Activated T-helper 17 cell treated with anti-CD3 and anti-CD28 coated beads, Interleukin-2, amount 50 U/mL, for 72 hours (primary cell): ENCODE results near the gene PLD1. TPM values are rescaled to one million over a fixed set of nuclear protein-coding genes. Genes with fewer than 3 reads are reported as not detected.
"Not testable (repeated sequence)": the region's sequence is repeated elsewhere in the genome, so short reads cannot be mapped to it uniquely, and the experiment has no call there.

Source experiments
- ATAC-seq: fragments of 150-1000 bp; cut with Tn5 transposase; replicated peaks from 2 replicates; pipeline ENCODE4 v1.10.0; 2021; ENCODE audit warnings: mild to moderate bottlenecking, moderate library complexity
- H3K27ac Mint-ChIP-seq: one replicate; pipeline ENCODE4 v1.8.0; 2022; ENCODE audit warnings: mixed read lengths
- H3K27me3 Mint-ChIP-seq: one replicate; pipeline ENCODE4 v1.8.0; 2022; ENCODE audit warnings: mixed read lengths
- H3K36me3 Mint-ChIP-seq: one replicate; pipeline ENCODE4 v1.8.0; 2022; ENCODE audit warnings: low read depth, mild to moderate bottlenecking, mixed read lengths
- H3K4me1 Mint-ChIP-seq: one replicate; pipeline ENCODE4 v1.8.0; 2022; ENCODE audit warnings: mixed read lengths
- H3K4me3 Mint-ChIP-seq: one replicate; pipeline ENCODE4 v1.8.0; 2022; ENCODE audit warnings: mild to moderate bottlenecking, mixed read lengths
- H3K9me3 Mint-ChIP-seq: one replicate; pipeline ENCODE4 v1.8.0; 2022; ENCODE audit warnings: mixed read lengths
- total RNA-seq, 2 donors: library from RNA; stranded (reverse); gene quantifications; one replicate each; pipeline ENCODE4 v1.2.3, GENCODE V29; 2022

PLD1 gene
- total RNA-seq, 2 donors from 2014 or later, result 2.5 to 10.6 TPM

- no peaks in the 10 kb centered on the region for H3K36me3 Mint-ChIP-seq
- H3K9me3 Mint-ChIP-seq, result no peaks in the 10 kb centered on the region
- H3K27ac Mint-ChIP-seq, result no peak overlapping the region
- no peak for ATAC-seq
- H3K4me1 Mint-ChIP-seq, result no peaks in the 10 kb centered on the region
- peaks cover 3% of the 10 kb centered on the region for H3K27me3 Mint-ChIP-seq
- no peak overlapping the region for H3K4me3 Mint-ChIP-seq
These were observed 62.0 kb downstream of the PLD1 start for GRCh38 chr3:171748064-171748924.

DNA sequence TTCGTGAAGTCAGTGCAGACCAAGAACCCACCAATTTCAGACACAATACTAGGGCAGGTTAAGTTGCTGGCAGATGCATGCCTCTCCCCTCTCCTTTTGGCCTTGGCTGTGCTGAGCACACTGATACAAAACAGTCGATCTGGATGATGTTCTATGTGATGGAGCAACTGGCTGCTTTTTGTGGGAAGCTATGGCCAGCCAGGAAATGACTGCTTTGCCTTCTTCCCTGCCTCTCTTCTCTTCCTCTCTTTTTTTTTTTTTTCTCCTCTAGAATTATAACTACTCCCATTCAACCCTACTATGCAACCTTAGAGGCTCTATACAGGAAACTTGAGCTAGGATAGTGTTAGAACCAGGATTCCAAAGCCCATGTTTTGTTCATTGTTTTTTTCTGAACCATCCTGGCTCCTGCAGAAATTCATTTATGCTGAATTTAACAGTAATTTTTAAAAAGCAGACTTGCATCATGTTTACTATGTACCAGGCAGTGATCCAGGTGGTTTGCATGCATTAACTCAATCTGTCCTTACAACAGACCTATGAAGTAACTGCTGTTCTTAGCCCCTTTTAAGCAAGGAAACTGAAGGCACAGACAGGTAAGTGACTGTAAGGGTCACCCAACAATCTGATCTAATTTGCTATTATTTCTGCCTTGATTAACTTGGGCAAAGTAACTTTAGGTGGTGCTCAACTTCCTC is 62.9 kb downstream of the PLD1 start:
- H3K4me3 Mint-ChIP-seq, result no peak overlapping the region
- ATAC-seq, result no peak
- no peak overlapping the region for H3K27ac Mint-ChIP-seq
- H3K9me3 Mint-ChIP-seq, result no peaks in the 10 kb centered on the region
- peaks cover 3% of the 10 kb centered on the region for H3K27me3 Mint-ChIP-seq
- no peaks in the 10 kb centered on the region for H3K36me3 Mint-ChIP-seq
- H3K4me1 Mint-ChIP-seq, result no peaks in the 10 kb centered on the region

GRCh38 chr3:171746320-171747222 is 63.7 kb downstream of the PLD1 start:
- not testable (repeated sequence) for H3K9me3 Mint-ChIP-seq, H3K27ac Mint-ChIP-seq, H3K4me3 Mint-ChIP-seq, H3K36me3 Mint-ChIP-seq, H3K27me3 Mint-ChIP-seq, H3K4me1 Mint-ChIP-seq, ATAC-seq

GRCh38 chr3:171745577-171746319 is 64.5 kb downstream of the PLD1 start:
- no peak for ATAC-seq
- Mint-ChIP-seq H3K9me3 (no peaks in the 10 kb centered on the region), H3K27me3 (peaks cover 3% of the 10 kb centered on the region), H3K27ac (no peak overlapping the region), H3K36me3 (no peaks in the 10 kb centered on the region), H3K4me3 (no peak overlapping the region), H3K4me1 (no peaks in the 10 kb centered on the region)

DNA sequence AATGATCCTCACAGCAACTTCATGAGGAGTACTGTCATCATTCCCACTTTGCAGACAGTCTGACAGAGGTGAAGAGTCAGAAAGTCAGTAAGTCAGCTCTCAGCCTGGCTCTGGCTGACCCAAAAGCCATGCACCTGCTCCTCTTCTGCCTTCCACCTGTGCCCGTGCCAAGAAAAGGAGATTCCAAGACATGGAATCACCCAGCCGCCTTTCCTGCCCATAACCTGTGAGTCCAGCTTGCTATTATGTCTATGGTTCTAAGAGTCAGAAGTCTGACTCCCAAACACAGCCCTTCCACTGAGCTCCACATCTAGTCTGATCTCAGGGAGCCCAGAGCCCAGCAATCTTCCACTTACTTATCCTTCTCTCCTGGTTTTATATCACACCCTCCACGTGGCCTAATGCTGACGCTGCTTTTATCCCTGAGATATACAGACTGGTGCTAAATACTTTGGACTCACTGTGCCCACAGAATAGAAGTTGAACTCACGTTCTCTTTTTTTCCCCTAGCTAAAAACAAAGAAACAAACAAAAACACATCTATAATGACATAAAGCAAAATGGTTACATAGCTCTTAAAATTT is 66.0 kb downstream of the PLD1 start:
- Mint-ChIP-seq H3K9me3 (no peaks in the 10 kb centered on the region), H3K4me1 (no peaks in the 10 kb centered on the region), H3K27me3 (peaks cover 3% of the 10 kb centered on the region), H3K27ac (no peak overlapping the region), H3K36me3 (no peaks in the 10 kb centered on the region), H3K4me3 (no peak overlapping the region)
- no peak for ATAC-seq

- H3K27ac Mint-ChIP-seq, result no peak overlapping the region
- H3K27me3 Mint-ChIP-seq, result peaks cover 3% of the 10 kb centered on the region
- H3K36me3 Mint-ChIP-seq, result no peaks in the 10 kb centered on the region
- no peaks in the 10 kb centered on the region for H3K4me1 Mint-ChIP-seq
- peak; percentile 11 for ATAC-seq
- H3K9me3 Mint-ChIP-seq, result no peaks in the 10 kb centered on the region
- no peak overlapping the region for H3K4me3 Mint-ChIP-seq
These were observed 66.7 kb downstream of the PLD1 start for GRCh38 chr3:171743327-171744157.

DNA sequence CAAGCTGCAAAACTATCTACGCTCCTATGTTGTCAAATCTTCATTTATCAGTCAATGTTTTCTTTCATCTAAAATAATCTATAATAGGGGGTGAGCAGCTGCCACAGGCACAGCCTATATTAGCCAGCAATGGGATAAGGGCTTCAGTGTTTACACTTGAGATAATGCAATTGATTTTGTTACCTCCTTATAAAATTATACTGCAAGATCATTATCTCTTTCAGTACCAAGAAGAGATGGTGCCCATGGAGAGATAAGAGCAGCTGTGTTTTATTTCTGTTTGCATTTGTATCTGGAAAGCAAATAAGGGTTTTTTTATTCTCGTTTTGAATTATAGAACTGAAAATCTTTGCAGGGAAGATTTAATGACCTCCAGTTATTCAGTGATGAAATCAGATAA is 68.9 kb downstream of the PLD1 start:
- H3K4me3 Mint-ChIP-seq, result no peak overlapping the region
- H3K4me1 Mint-ChIP-seq, result no peaks in the 10 kb centered on the region
- no peak overlapping the region for H3K27ac Mint-ChIP-seq
- H3K9me3 Mint-ChIP-seq, result no peaks in the 10 kb centered on the region
- no peaks in the 10 kb centered on the region for H3K36me3 Mint-ChIP-seq
- H3K27me3 Mint-ChIP-seq, result peaks cover 3% of the 10 kb centered on the region
- no peak for ATAC-seq

DNA sequence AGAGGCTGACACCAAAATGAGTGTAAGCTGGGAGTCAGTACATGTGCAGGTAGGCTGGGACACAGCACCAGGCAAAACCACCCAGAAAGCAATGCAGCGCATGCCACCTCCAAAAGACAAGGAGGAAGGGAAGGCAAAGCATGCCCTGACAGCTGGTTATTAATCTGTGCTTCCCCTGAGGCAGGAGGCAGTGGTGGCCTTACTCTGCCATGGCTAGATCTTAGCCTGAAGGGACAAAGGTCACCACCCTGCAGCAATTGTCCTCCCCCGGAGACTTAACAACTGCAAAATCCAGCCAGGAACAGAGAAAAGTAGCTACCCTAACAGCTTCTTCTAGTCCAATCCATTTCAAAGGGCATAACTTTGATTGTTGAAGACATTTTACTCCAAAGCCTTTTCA is 73.7 kb downstream of the PLD1 start:
- no peak for ATAC-seq
- no peaks in the 10 kb centered on the region for H3K36me3 Mint-ChIP-seq
- H3K27ac Mint-ChIP-seq, result no peak overlapping the region
- no peaks in the 10 kb centered on the region for H3K9me3 Mint-ChIP-seq
- H3K4me1 Mint-ChIP-seq, result no peaks in the 10 kb centered on the region
- H3K27me3 Mint-ChIP-seq, result no peaks in the 10 kb centered on the region
- H3K4me3 Mint-ChIP-seq, result no peak overlapping the region

DNA sequence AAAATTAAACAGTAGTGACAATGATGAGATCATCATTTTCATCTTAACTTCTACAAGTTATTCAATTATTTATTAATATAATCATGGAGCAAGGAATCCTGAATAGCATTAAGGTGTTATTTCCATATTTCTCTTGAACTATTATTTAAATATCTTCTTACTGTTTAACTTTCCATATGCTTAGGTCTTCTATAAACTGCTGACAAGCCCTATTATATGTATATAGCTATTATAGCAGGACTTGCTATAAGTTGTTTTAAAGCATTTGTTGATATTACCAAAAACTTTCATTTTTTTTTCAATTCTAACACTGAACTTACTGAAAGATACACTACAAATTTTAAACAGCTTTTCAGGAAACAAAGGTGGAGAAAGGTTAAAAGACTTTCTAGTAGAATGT is 76.7 kb downstream of the PLD1 start:
- H3K27ac Mint-ChIP-seq, result no peak overlapping the region
- no peaks in the 10 kb centered on the region for H3K36me3 Mint-ChIP-seq
- no peaks in the 10 kb centered on the region for H3K9me3 Mint-ChIP-seq
- H3K27me3 Mint-ChIP-seq, result no peaks in the 10 kb centered on the region
- H3K4me1 Mint-ChIP-seq, result no peaks in the 10 kb centered on the region
- ATAC-seq, result no peak
- no peak overlapping the region for H3K4me3 Mint-ChIP-seq

DNA sequence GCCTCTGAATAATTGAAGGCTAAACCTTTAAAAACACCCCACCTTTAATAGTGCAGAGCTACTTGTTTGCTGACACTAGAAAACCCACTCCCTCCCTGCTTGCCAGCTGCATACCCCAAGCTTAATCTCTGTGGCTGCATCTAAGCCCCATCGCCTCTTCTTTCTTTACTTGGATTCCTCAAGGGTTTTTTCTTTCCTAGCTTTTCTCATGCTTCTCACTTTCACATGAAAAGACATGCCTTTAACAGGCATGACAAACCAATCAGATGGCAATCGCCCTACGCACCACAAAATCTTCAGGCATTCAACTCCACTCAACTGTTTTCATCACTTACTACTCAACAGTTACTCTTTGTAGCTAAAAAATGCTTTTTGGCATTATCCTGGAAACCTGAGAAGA is 77.5 kb downstream of the PLD1 start:
- Mint-ChIP-seq H3K4me3 (no peak overlapping the region), H3K27me3 (no peaks in the 10 kb centered on the region), H3K36me3 (no peaks in the 10 kb centered on the region), H3K27ac (no peak overlapping the region), H3K4me1 (no peaks in the 10 kb centered on the region), H3K9me3 (no peaks in the 10 kb centered on the region)
- no peak for ATAC-seq

- H3K36me3 Mint-ChIP-seq, result no peaks in the 10 kb centered on the region
- H3K4me1 Mint-ChIP-seq, result no peaks in the 10 kb centered on the region
- no peaks in the 10 kb centered on the region for H3K9me3 Mint-ChIP-seq
- no peak for ATAC-seq
- H3K27me3 Mint-ChIP-seq, result no peaks in the 10 kb centered on the region
- H3K4me3 Mint-ChIP-seq, result no peak overlapping the region
- H3K27ac Mint-ChIP-seq, result no peak overlapping the region
These were observed 78.6 kb downstream of the PLD1 start for GRCh38 chr3:171731691-171732090.

DNA sequence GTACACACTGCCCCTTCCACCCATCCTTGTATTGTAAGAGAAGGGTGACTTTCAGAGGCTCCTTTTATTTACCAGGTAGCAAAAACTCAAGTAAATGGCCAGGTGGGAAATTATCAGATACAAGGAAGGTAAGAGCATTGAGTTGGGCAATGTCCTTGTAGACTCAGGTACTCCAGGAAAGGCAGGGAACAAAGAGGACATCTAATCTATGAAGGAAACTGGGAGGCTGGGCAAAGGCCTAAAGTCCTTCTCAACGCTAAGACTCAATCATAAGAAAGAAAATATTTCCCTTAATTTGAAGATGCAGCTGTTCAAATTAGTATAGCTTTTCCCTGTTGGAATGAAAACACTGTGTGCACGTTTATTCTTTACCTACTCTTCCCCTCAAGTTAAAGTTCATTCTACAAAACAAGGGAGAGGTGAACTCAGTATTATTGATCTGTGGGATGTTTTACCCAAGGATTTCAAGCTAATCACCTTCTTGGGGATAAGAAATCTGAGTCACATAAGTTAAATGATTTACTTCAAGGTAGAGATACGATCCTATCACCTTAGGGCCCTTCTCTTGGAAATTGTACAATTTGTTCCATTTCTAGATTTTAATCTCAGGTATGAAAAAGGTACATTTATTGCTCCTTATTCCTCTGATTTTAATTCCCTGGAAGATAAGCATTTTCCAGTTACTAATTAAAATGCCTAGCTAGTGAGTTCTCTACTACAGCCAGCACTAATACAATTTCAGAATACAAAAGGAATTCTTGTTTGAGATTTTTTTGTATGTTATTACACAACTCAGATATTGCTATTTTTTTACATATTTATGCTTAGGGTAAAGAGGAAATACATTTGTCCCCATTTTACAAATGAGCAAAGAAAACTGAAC is 80.6 kb downstream of the PLD1 start:
- Mint-ChIP-seq H3K9me3 (no peaks in the 10 kb centered on the region), H3K4me3 (no peak overlapping the region), H3K27me3 (no peaks in the 10 kb centered on the region), H3K36me3 (peaks cover 4% of the 10 kb centered on the region), H3K27ac (no peak overlapping the region), H3K4me1 (no peaks in the 10 kb centered on the region)
- no peak for ATAC-seq
